CD1c-positive myeloid dendritic cell (primary cell): ENCODE measurements around the gene COMTD1.
"Not testable (repeated sequence)": the region's sequence is repeated elsewhere in the genome, so short reads cannot be mapped to it uniquely, and the experiment has no call there.

Source experiments
- DNase-seq: peaks from one replicate; pipeline ENCODE4 v3.0.0-alpha.2; 2016; ENCODE audit errors: extremely low spot score

Gene COMTD1

GRCh38 chr10:75223507-75223906, 12.2 kb downstream of the COMTD1 start:
- no peak for DNase-seq

DNA sequence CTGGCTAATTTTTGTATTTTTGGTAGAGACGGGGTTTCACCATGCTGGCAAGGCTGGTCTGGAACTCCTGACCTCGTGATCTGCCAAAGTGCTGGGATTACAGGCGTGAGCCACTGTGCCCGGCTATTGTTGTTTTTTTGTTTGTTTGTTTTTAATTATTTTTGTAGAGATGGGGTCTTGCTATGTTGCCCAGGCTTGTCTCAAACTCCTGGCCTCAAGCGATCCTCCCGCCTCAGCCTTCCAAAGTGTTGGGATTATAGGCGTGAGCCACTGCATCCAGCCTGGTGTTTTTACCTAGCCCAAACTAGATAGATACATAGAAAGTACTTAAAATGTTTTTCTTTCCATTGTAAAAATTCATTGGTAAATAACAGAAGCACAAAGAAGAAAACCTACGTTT, 14.3 kb downstream of the COMTD1 start:
- DNase-seq = not testable (repeated sequence)

DNA sequence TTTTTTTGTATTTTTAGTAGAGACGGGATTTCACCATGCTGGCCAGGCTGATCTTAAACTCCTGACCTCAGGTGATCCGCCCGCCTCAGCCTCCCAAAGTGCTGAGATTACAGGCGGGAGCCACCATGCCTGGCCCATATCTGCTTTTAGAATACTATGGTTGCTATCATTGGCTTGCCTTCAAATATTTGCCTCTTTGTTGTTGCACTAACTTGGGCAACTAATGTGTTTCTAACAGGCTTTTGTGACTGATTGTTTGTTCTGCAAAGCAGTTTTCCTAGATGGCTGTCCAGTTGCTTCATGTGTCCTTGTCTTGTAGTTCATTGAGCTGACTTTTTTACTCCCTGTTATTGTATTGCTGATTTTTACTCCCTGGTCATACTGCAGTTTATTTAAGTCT, 15.5 kb downstream of the COMTD1 start:
- no peak for DNase-seq

GRCh38 chr10:75212343-75212742, 23.4 kb downstream of the COMTD1 start:
- DNase-seq = no peak

GRCh38 chr10:75211007-75211691, 24.6 kb downstream of the COMTD1 start:
- DNase-seq = peak; percentile 46

- peak; percentile 97 for DNase-seq
These were observed 25.3 kb downstream of the COMTD1 start, which contains the start of gene VDAC2 for GRCh38 chr10:75210282-75211006. VDAC2 (plus strand) TSS chr10:75210796; CDS start chr10:75211159, 363 bp downstream.

- peak; percentile 81 for DNase-seq
These were observed 25.9 kb downstream of the COMTD1 start for GRCh38 chr10:75209921-75210281.

DNA sequence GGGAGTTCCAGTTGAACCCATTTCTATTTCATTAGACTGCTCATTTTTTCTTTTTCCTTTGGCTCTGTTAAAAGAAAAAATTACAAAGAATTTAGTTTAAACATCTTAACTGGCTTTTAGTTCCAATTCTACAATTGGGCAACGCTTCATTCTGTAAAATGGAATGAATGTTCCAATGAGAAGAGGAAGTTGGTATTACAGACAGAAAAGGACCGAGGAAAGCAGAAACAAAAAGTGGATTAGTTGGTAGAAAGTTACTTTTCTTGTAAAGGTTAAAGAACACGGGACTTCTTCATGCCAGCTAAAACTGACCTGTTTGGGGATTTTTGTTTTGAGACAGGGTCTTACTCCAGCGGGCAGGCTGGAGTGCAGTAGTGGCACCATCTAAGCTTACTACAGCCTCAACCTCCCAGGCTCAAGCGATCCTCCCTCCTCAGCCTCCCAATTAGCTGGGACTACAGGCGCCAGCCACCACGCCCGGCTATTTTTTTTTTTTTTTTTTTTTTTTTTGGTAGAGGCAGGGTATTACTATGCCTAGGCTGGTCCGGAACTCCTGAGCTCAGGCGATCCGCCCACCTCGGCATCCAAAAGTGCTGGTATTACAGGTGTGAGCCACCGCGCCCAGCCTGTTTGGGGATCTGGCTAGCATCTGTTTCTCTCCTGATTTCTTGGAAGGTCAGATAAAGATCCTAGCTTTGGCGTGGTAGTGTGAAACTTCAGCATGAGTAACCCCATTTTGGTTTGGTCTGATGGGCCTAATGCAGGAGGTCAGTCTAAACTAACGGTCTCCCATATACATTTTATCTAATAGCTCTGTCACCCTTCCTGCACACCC, 26.5 kb downstream of the COMTD1 start:
- DNase-seq = peak; percentile 29

DNA sequence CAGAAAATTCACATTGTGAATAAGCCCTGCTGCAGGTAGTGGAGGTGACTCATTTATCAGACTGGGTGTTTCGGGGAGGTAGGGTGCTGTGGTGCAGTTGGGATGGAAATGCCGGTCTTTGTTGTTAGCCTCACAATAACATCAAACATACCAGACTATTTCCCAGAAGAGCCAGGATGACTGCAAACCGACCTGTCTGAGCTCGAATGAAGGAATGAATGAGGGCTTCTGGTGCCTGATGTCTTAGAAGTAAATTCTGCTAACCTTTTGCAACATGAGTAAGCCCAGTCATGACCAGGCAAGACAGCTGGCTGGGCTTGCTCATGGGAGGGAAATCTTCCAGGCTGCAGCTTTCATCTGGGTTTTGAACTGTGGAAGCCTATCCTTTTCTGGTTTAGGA, 27.6 kb downstream of the COMTD1 start:
- no peak for DNase-seq

GRCh38 chr10:75207857-75208144, 28.0 kb downstream of the COMTD1 start:
- DNase-seq = no peak

GRCh38 chr10:75207079-75207856, 28.5 kb downstream of the COMTD1 start:
- DNase-seq = no peak

- DNase-seq = not testable (repeated sequence)
These were observed 29.1 kb downstream of the COMTD1 start for GRCh38 chr10:75206638-75207037.

DNA sequence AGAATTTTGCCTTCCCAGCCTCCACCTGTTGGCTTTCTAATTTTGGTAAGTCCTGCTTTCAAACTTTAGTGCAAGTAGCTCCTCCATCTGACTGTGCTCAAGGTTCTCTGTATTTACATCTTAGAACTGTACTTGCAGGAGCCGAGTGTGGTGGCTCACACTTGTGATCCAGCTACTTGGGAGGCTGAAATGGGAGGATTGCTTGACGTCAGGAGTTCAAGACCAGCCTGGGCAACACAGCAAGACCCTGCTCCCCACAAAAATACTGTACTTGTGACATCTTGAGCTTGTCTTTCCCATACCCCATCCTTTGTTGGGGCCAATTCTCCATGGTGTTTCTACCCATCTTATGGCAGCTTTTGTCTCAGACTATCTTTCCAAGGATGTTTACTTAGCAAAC, 29.8 kb downstream of the COMTD1 start:
- DNase-seq = no peak

GRCh38 chr10:75203724-75204123, 32.0 kb downstream of the COMTD1 start:
- DNase-seq = no peak

GRCh38 chr10:75203046-75203620, 32.6 kb downstream of the COMTD1 start:
- DNase-seq = not testable (repeated sequence)

DNA sequence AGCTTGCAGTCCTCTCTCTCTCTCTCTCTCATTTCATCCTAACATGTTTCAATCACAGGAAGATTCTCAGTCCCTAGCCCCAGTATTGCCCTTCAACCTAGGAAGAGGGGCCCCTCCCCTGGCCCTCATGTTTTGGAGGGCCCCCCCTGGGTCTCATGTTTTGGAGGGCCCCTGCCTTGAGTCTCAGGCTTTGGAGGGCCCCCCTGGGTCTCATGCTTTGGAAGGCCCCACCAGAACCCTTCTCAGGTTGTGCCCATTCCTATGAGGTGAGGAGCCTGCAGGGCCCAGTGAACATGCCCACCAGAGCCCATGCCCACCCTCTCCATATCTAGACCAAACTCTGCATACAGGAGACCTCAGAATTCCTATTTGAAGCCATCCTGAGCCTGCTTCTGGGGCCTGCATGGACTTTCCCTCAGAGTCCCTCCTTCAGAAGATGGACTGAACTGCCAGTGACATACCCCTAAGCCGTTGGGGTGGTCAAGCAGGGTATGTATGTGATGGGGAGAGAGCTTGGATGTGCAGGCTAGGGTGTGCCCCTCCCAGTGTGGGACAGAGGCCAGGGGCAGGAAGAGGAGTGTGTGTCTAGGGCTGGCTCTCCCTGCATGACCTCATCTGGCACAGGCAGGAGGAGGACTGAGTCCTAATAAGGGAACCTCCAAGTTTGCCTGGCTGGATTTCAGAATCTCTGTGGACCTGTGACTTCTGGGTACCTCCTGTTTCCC, 33.3 kb downstream of the COMTD1 start:
- peak; percentile 5 for DNase-seq

DNA sequence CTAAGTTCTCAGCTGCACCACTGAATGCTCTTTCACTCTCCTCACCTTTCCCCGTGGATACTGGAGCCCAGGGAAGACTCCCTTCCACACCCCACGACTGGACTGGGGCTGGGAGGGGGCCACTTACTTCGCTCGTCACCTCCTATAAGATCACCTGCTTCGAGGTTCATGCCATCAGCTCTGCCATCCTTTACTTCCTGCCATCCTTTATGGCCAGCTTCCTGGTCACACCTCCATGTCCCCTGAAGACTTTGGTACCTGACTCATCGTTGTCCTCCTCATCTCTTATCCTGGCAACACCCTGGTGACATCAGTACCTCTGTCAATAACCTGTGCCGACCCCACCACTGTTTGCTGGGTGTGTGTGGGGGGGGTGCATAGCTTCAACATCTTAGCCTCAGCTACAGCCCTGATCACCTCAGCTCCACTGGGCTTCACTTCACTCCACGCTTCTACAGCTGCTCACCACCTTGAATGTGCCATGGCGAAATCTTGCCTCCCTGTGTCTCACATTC, 33.9 kb downstream of the COMTD1 start:
- DNase-seq = no peak

DNA sequence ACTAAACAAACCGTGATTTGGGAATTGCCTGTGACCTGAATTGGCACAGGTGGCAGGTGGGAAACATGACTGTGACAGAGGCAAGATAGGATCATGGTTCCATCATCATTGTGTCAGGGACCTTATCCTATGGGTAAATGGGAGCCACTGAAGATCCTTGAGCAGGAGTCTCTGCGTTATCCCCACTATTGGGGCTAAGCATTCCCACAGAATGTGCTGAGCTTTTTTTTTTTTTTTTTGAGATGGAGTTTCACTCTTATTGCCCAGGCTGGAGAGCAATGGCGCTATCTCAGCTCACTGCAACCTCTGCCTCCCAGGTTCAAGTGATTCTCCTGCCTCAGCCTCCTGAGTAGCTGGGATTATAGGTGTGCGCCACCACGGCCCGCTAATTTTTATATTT, 35.8 kb downstream of the COMTD1 start:
- DNase-seq = not testable (repeated sequence)

DNA sequence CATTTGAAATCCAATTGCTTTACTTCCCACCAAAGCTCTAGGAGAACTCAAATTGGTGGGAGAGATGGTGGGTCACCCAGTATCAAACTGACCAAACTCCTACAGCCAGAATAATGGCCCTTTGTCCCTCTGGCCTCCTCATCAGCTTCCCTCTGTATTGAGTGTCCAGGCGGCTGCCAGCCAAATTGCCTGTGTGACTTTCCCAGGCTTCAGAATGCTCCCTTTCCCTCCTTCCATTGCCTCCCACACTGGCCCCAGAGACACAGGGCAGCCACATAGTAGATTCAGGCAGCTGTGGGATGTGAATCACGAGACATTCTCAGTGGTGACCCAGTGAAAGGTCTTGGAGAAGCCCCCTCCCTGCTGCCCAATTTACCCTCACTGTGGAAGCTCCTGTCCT, 37.9 kb downstream of the COMTD1 start:
- DNase-seq = no peak

DNA sequence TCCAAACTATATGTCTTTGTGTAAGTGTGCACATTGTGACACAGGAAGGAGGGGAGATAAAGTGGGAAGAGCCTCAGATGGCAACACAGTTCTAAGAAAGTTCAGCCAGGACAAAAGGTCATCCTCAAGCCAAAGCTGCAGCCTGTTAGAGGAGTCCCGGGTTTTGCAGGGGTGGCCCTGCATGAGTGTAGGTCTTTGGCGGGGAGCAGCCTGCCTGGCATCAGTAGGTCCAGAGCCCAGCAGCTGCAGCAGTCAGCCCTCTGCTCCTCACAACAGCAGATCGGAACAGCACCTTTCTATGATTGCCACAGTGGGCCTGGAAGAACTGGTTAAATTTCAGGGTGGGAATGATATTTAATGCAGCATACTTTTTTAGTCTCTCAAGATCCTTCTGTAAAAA, 38.7 kb downstream of the COMTD1 start:
- DNase-seq = no peak
